WERI-Rb-1 (cell line): Measurements from ENCODE around the gene C2orf72.

Source experiments
- DNase-seq: peaks from one replicate; pipeline ENCODE4 v3.0.0-alpha.2; 2020
- H3K27ac ChIP-seq: fragments of 250-450 bp; sonication (Bioruptor Pico); 2 replicates; pipeline ENCODE4 v1.5.1; 2020; ENCODE audit warnings: mild to moderate bottlenecking, moderate library complexity
- H3K27me3 ChIP-seq: fragments of 250-450 bp; sonication (Bioruptor Pico); 2 replicates; pipeline ENCODE4 v1.5.1; 2021; ENCODE audit warnings: mild to moderate bottlenecking, low read depth, moderate library complexity; ENCODE audit not compliant: insufficient read depth, severe bottlenecking
- H3K36me3 ChIP-seq: fragments of 250-450 bp; sonication (Bioruptor Pico); 2 replicates; pipeline ENCODE4 v1.5.1; 2020; ENCODE audit warnings: mild to moderate bottlenecking, moderate library complexity
- H3K4me3 ChIP-seq: 2 replicates; pipeline ENCODE4 v1.5.1; 2011; ENCODE audit warnings: low read depth, mild to moderate bottlenecking, control low read depth, low read length
- H3K9me3 ChIP-seq: fragments of 250-450 bp; sonication (Bioruptor Pico); 2 replicates; pipeline ENCODE4 v1.5.1; 2021; ENCODE audit warnings: mild to moderate bottlenecking, moderate library complexity; ENCODE audit not compliant: severe bottlenecking
- TF ChIP-seq, protein P1 (sequence below): IDR thresholded peaks from 2 replicates; pipeline ENCODE4 v1.5.1; 2011; ENCODE audit warnings: low read depth, mild to moderate bottlenecking, control low read depth, inconsistent platforms, low read length

The C2orf72 gene

DNA sequence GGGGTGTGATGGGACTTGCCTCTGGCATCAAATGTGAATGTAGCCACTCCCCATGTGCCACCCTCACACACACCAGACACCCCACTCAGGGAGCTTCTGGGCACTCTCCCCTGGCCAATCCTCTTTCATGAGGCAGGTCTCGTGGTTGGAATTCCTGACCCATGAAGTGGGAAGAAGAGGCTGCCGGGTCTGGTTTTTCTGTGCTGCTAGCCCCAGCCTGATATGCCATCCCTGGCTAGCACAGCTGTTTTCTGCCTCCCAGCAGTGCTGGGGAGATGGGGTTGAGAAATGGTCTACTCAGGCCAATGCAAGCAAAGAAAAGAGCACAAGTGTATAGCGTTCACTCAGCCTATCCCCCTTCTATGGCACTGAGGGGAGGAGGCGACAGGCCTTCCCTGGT, 1.2 kb upstream of the C2orf72 start:
- Histone ChIP-seq H3K27me3 (no peaks in the 10 kb centered on the region), H3K9me3 (no peaks in the 10 kb centered on the region), H3K36me3 (no peaks in the 10 kb centered on the region), H3K27ac (no peak overlapping the region), H3K4me3 (no peak overlapping the region)
- no peak for DNase-seq
- TF ChIP-seq, protein P1, sequence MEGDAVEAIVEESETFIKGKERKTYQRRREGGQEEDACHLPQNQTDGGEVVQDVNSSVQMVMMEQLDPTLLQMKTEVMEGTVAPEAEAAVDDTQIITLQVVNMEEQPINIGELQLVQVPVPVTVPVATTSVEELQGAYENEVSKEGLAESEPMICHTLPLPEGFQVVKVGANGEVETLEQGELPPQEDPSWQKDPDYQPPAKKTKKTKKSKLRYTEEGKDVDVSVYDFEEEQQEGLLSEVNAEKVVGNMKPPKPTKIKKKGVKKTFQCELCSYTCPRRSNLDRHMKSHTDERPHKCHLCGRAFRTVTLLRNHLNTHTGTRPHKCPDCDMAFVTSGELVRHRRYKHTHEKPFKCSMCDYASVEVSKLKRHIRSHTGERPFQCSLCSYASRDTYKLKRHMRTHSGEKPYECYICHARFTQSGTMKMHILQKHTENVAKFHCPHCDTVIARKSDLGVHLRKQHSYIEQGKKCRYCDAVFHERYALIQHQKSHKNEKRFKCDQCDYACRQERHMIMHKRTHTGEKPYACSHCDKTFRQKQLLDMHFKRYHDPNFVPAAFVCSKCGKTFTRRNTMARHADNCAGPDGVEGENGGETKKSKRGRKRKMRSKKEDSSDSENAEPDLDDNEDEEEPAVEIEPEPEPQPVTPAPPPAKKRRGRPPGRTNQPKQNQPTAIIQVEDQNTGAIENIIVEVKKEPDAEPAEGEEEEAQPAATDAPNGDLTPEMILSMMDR, result no peak

DNA sequence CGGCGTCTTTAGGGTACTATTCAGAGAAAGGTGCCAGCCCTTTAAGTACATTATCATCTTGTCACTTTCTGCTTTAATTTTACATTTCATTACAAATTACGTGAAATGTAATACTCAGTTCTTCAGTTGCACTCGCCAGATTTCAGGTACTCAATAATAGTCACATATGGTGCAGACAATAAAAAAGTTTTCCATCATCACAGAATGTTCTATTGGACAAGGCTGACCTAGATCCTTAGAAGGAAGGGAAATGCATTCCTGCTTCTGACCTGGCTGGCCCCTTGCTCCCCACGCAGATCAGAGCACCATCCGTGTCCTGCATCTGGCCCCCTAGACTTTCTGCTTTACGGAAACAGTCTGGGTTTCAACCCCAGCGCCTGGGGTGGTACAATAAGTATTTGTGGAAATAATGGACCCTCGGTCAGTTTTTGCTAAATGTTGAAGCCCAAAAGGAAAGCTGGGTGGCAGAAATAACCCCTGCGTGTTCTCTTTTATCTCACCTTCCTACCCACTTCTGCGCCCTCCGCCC, 681 bp upstream of the C2orf72 start:
- no peak for DNase-seq
- no peak overlapping the region for H3K27ac ChIP-seq
- no peak overlapping the region for H3K4me3 ChIP-seq
- TF ChIP-seq, protein P1, result no peak
- H3K36me3 ChIP-seq, result no peaks in the 10 kb centered on the region
- no peaks in the 10 kb centered on the region for H3K9me3 ChIP-seq
- no peaks in the 10 kb centered on the region for H3K27me3 ChIP-seq

DNA sequence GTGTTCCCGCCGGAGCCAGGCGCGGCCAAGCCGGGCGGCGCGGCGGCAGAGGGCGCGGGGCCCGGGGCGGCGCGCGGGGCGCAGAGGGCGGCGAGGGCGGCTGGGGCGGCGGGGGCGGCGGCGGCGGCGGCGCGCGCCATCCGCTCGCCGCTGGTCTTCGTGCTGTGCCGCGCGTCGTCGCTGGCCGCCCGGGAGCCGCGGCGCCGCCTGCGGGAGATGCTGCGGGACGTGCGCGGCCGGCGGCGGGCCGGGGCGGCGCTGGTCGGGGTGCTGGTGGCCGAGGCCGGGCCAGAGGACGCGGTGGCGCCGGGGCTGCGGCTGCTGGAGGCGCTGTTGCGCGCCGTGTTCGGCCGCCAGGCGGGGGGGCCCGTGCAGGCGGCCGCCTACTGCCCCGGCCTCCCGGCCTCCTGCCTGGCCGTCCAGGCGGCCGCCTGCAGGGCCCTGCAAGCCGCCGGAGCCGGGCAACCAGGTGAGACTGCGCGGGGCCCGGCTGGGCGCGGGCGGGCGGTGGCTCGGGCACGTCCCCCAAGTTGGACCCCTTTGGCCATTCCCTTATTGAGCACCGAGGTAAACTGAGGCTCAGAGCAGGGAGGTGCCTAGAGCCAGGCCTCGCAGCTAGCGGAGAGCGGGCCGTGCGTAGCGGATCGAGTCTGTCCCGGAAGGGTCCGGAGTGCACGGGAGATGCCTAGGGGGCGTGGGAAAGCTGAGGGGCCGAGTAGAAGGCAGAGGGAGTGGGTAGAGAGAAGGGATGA, 584 bp downstream of the C2orf72 start:
- Histone ChIP-seq H3K27me3 (no peaks in the 10 kb centered on the region), H3K9me3 (no peaks in the 10 kb centered on the region), H3K36me3 (no peaks in the 10 kb centered on the region), H3K4me3 (peak overlapping the region; percentile 69), H3K27ac (no peak overlapping the region)
- TF ChIP-seq, protein P1, result no peak
- DNase-seq, result peak; percentile 47

DNA sequence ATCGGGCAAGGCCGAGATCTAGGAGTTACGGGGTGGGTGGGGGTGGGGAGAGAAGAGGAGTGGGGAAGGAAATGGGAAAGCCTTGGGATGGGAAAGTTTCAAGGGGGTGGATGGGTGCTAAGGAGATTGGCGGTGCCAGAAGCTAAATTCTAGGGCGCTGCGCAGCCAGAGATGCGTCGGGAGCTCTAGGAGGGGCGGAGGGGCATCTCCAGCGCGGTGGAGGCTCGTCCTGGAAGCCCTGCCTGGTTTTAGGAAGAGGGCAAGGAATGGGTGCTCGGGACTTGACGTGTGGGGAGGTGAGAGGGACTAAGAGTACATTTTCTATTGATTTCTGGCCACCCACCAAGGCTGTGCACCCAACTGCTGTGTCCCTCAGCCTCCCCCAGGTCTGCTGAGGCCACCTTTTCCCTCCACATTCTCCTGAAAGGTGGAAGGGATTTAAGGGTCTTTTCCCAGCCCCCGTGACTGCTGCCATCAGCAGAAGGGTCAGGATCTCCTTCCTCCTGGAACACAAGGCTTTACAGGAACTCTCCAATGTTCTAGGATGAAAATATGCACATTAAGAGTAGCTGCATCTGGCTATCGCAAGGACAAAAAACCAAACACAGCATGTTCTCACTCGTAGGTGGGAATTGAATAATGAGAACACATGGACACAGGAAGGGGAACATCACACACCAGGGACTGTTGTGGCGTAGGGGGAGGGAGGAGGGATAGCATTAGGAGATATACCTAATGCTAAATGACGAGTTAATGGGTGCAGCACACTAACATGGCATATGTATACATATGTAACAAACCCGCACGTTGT, 1.4 kb downstream of the C2orf72 start:
- DNase-seq, result no peak
- TF ChIP-seq, protein P1, result no peak
- Histone ChIP-seq H3K27me3 (no peaks in the 10 kb centered on the region), H3K36me3 (no peaks in the 10 kb centered on the region), H3K4me3 (peak overlapping the region; percentile 69), H3K9me3 (no peaks in the 10 kb centered on the region), H3K27ac (no peak overlapping the region)

DNA sequence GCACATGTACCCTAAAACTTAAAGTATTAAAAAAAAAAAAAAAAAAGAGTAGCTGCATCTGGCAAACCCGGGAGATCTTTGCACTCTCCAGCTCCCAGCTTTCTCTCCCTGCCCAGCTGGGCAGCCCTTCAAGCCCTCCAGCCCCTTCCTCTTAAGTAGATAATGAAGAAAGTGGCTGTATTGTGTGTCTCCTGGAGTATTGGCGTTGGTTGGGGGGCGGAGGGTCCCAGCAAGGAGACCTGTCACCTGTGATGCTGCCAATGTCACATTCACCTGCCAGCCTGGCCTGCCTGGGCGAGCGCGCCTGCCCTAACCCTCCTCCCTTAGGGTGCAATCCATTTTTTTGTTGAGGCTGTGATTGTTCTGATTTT, 2.0 kb downstream of the C2orf72 start:
- Histone ChIP-seq H3K27ac (no peak overlapping the region), H3K27me3 (no peaks in the 10 kb centered on the region), H3K36me3 (no peaks in the 10 kb centered on the region), H3K4me3 (no peak overlapping the region), H3K9me3 (no peaks in the 10 kb centered on the region)
- TF ChIP-seq, protein P1, result no peak
- no peak for DNase-seq
